IPS DF 19.7 (cell line): ENCODE data around the gene TRIO.

Experiments
- DNase-seq: peaks from one replicate; pipeline ENCODE4 v3.0.0-alpha.2; 2013; ENCODE audit warnings: low read depth, low spot score

TRIO gene

GRCh38 chr5:14505310-14506139, 362.4 kb downstream of the TRIO start:
- DNase-seq: no peak

GRCh38 chr5:14506140-14506538, 363.0 kb downstream of the TRIO start:
- DNase-seq: no peak

- DNase-seq: no peak
Measured at GRCh38 chr5:14506661-14507060, 363.5 kb downstream of the TRIO start.

- no peak for DNase-seq
Measured at GRCh38 chr5:14507156-14507941, 364.2 kb downstream of the TRIO start.

GRCh38 chr5:14508046-14508445, 364.9 kb downstream of the TRIO start:
- no peak for DNase-seq

GRCh38 chr5:14509556-14509955, 366.4 kb downstream of the TRIO start:
- DNase-seq: no peak

- DNase-seq: no peak
Measured at GRCh38 chr5:14510156-14510734, 367.1 kb downstream of the TRIO start.

- no peak for DNase-seq
Measured at GRCh38 chr5:14510880-14511279, 367.7 kb downstream of the TRIO start.

GRCh38 chr5:14512574-14512973, 369.4 kb downstream of the TRIO start:
- no peak for DNase-seq

- DNase-seq: no peak
Measured at GRCh38 chr5:14513266-14513665, 370.1 kb downstream of the TRIO start.

- no peak for DNase-seq
Measured at GRCh38 chr5:14516901-14517300, 373.8 kb downstream of the TRIO start.

- DNase-seq: no peak
Measured at GRCh38 chr5:14518638-14519037, 375.5 kb downstream of the TRIO start.

- no peak for DNase-seq
Measured at GRCh38 chr5:14521748-14522147, 378.6 kb downstream of the TRIO start.

GRCh38 chr5:14522721-14523120, 379.6 kb downstream of the TRIO start:
- DNase-seq: no peak

- no peak for DNase-seq
Measured at GRCh38 chr5:14523243-14524034, 380.3 kb downstream of the TRIO start.

GRCh38 chr5:14525397-14525796, 382.3 kb downstream of the TRIO start:
- no peak for DNase-seq

GRCh38 chr5:14526493-14526892, 383.4 kb downstream of the TRIO start:
- no peak for DNase-seq

GRCh38 chr5:14528115-14528514, 385.0 kb downstream of the TRIO start:
- DNase-seq: no peak

GRCh38 chr5:14528926-14529325, 385.8 kb downstream of the TRIO start:
- no peak for DNase-seq

GRCh38 chr5:14531668-14532067, 388.5 kb downstream of the TRIO start:
- DNase-seq: no peak

GRCh38 chr5:14532180-14532579, 389.0 kb downstream of the TRIO start:
- no peak for DNase-seq

GRCh38 chr5:14534773-14535172, 391.6 kb downstream of the TRIO start:
- DNase-seq: no peak
